ENCODE results near the gene ZNF688. TPM values are rescaled to one million over a fixed set of nuclear protein-coding genes. Genes with fewer than 3 reads are reported as not detected.

The ZNF688 gene
- total RNA-seq, 1 donor from 2014 or later, result 6.7 TPM

- DNase-seq (ENCODE audit: low read depth in 2 of 2), result no peak
Measured at GRCh38 chr16:30521476-30521872, 50.0 kb downstream of the ZNF688 start.

Other genes starting within 250 kb of the ZNF688 start
- gene CD2BP2, start 216.4 kb downstream of the ZNF688 start, total RNA-seq, result 34.1 and 35.5 TPM in 2 replicates
- gene TBC1D10B, start 201.2 kb downstream of the ZNF688 start, total RNA-seq, result 22.2 and 31.9 TPM in 2 replicates
- 0.64 TPM in 1 of 2 replicates, not detected in the other for gene MYL11, start 196.9 kb downstream of the ZNF688 start, total RNA-seq
- gene SEPTIN1, start 189.2 kb downstream of the ZNF688 start, total RNA-seq, result under 0.01 and 0.38 TPM in 2 replicates
- 11.4 and 15.2 TPM in 2 replicates for gene ZNF48, start 176.3 kb downstream of the ZNF688 start, total RNA-seq
- 7.6 and 14.0 TPM in 2 replicates for gene ZNF771, start 164.1 kb downstream of the ZNF688 start, total RNA-seq
- gene DCTPP1, start 141.7 kb downstream of the ZNF688 start, total RNA-seq, result 80.9 and 89.8 TPM in 2 replicates
- gene SEPHS2, start 125.8 kb downstream of the ZNF688 start, total RNA-seq, result 13.6 and 24.9 TPM in 2 replicates
- not detected in 2 replicates for gene ITGAL, start 99.0 kb downstream of the ZNF688 start, total RNA-seq
- gene ZNF768, start 45.1 kb downstream of the ZNF688 start, total RNA-seq, result 13.7 and 17.7 TPM in 2 replicates
- gene ZNF747, start 36.9 kb downstream of the ZNF688 start, total RNA-seq, result 5.8 and 7.6 TPM in 2 replicates
- 3.1 and 4.3 TPM in 2 replicates for gene ZNF764, start 13.3 kb downstream of the ZNF688 start, total RNA-seq
- 6.4 and 9.6 TPM in 2 replicates for gene ZNF785, start 14.0 kb upstream of the ZNF688 start, total RNA-seq
- gene ZNF689, start 38.7 kb upstream of the ZNF688 start, total RNA-seq, result 3.2 and 4.9 TPM in 2 replicates
- gene PRR14, start 79.2 kb upstream of the ZNF688 start, total RNA-seq, result 4.5 and 7.6 TPM in 2 replicates
- gene FBRS, start 86.7 kb upstream of the ZNF688 start, total RNA-seq, result 6.9 and 13.4 TPM in 2 replicates
- 16.6 and 29.3 TPM in 2 replicates for gene SRCAP, start 127.5 kb upstream of the ZNF688 start, total RNA-seq
- gene PHKG2, start 176.7 kb upstream of the ZNF688 start, total RNA-seq, result 14.9 and 21.1 TPM in 2 replicates
- gene CFAP119, start 190.3 kb upstream of the ZNF688 start, total RNA-seq, result 0.89 and 0.90 TPM in 2 replicates
- 41.0 and 50.3 TPM in 2 replicates for gene RNF40, start 190.6 kb upstream of the ZNF688 start, total RNA-seq
- gene ZNF629, start 215.5 kb upstream of the ZNF688 start, total RNA-seq, result 3.3 and 6.1 TPM in 2 replicates